HepG2 (cell line): ENCODE results near the gene FARSB. TPM values are rescaled to one million over a fixed set of nuclear protein-coding genes. Genes with fewer than 3 reads are reported as not detected.

Experiments used
- CENPX ChIP-seq: sonication (generic); formaldehyde crosslinking; IDR thresholded peaks from 2 replicates; pipeline ENCODE4 v1.9.0; 2021; ENCODE audit warnings: mild to moderate bottlenecking, missing genetic modification reagents, moderate library complexity
- FOXO1 ChIP-seq: sonication (generic); formaldehyde crosslinking; IDR thresholded peaks from 2 replicates; pipeline ENCODE4 v1.4.0; 2020; ENCODE audit warnings: missing genetic modification reagents
- HNF4A ChIP-seq: sonication (generic); formaldehyde crosslinking; IDR thresholded peaks from 2 replicates; pipeline ENCODE4 v1.4.0; 2020; ENCODE audit warnings: missing genetic modification reagents
- HOXA9 ChIP-seq: sonication (generic); formaldehyde crosslinking; IDR thresholded peaks from 2 replicates; pipeline ENCODE4 v1.8.1; 2022; ENCODE audit warnings: missing genetic modification reagents, mild to moderate bottlenecking, moderate library complexity, borderline replicate concordance
- JUNB ChIP-seq: sonication (generic); formaldehyde crosslinking; IDR thresholded peaks from 2 replicates; pipeline ENCODE4 v1.8.0; 2022; ENCODE audit warnings: missing genetic modification reagents, mild to moderate bottlenecking, borderline replicate concordance
- KAT8 ChIP-seq: IDR thresholded peaks from 2 replicates; pipeline ENCODE4 v1.6.1; 2016; ENCODE audit warnings: missing genetic modification reagents, missing compliant biosample characterization
- KLF16 ChIP-seq, 2 experiments: sonication (generic) in 1 of 2; formaldehyde crosslinking in 1 of 2; IDR thresholded peaks; 2 replicates each; pipeline versions ENCODE4 v1.6.1 to v1.8.0; 2016 to 2023; ENCODE audit warnings: missing genetic modification reagents in 2 of 2, missing compliant biosample characterization in 1 of 2
- MED8 ChIP-seq: sonication (generic); formaldehyde crosslinking; IDR thresholded peaks from 2 replicates; pipeline ENCODE4 v1.8.1; 2023; ENCODE audit warnings: mild to moderate bottlenecking, missing genetic modification reagents; ENCODE audit not compliant: insufficient replicate concordance
- NFE2L2 ChIP-seq: fragments of 150-350 bp; IDR thresholded peaks from 2 replicates; pipeline ENCODE4 v1.6.1; 2014; ENCODE audit warnings: low read length
- NR2C2 ChIP-seq: sonication (generic); formaldehyde crosslinking; IDR thresholded peaks from 2 replicates; pipeline ENCODE4 v1.4.0; 2020; ENCODE audit warnings: missing genetic modification reagents, mild to moderate bottlenecking, moderate library complexity, borderline replicate concordance
- SAP130 ChIP-seq: IDR thresholded peaks from 2 replicates; pipeline ENCODE4 v1.6.1; 2016; ENCODE audit warnings: low read depth
- SMYD3 ChIP-seq: sonication (generic); formaldehyde crosslinking; IDR thresholded peaks from 2 replicates; pipeline ENCODE4 v1.8.1; 2023; ENCODE audit warnings: mild to moderate bottlenecking, missing genetic modification reagents
- ZBTB3 ChIP-seq: sonication (generic); formaldehyde crosslinking; IDR thresholded peaks from 2 replicates; pipeline ENCODE4 v1.4.0; 2020; ENCODE audit warnings: low read depth, mild to moderate bottlenecking, moderate library complexity, missing genetic modification reagents, borderline replicate concordance
- ZC3H13 ChIP-seq: sonication (generic); formaldehyde crosslinking; IDR thresholded peaks from 2 replicates; pipeline ENCODE4 v1.8.1; 2023; ENCODE audit warnings: mild to moderate bottlenecking, missing genetic modification reagents, moderate library complexity
- ZFX ChIP-seq: sonication (generic); formaldehyde crosslinking; IDR thresholded peaks from 2 replicates; pipeline ENCODE4 v1.4.0; 2020; ENCODE audit warnings: mild to moderate bottlenecking, low read depth, missing genetic modification reagents, moderate library complexity
- ZNF207 ChIP-seq: fragments of 450-650 bp; IDR thresholded peaks from 2 replicates; pipeline ENCODE4 v1.6.1; 2016; ENCODE audit warnings: antibody characterized with exemption, borderline replicate concordance
- ZNF292 ChIP-seq: sonication (generic); formaldehyde crosslinking; IDR thresholded peaks from 2 replicates; pipeline ENCODE4 v1.8.1; 2022; ENCODE audit warnings: mild to moderate bottlenecking, low read depth, missing genetic modification reagents, borderline replicate concordance
- ZNF331 ChIP-seq: sonication (generic); formaldehyde crosslinking; IDR thresholded peaks from 2 replicates; pipeline ENCODE4 v1.4.0; 2020; ENCODE audit warnings: missing genetic modification reagents
- ZNF431 ChIP-seq: sonication (generic); formaldehyde crosslinking; IDR thresholded peaks from 2 replicates; pipeline ENCODE4 v1.9.0; 2022; ENCODE audit warnings: missing genetic modification reagents, low read depth, mild to moderate bottlenecking, borderline replicate concordance
- ZNF460 ChIP-seq: sonication (generic); formaldehyde crosslinking; IDR thresholded peaks from 2 replicates; pipeline ENCODE4 v1.5.1; 2020; ENCODE audit warnings: missing genetic modification reagents, mild to moderate bottlenecking, borderline replicate concordance
- ZNF543 ChIP-seq: sonication (generic); formaldehyde crosslinking; IDR thresholded peaks from 2 replicates; pipeline ENCODE4 v1.4.0; 2020; ENCODE audit warnings: mild to moderate bottlenecking, missing genetic modification reagents
- ZNF562 ChIP-seq: sonication (generic); formaldehyde crosslinking; IDR thresholded peaks from 2 replicates; pipeline ENCODE4 v1.8.0; 2022; ENCODE audit warnings: missing genetic modification reagents, borderline replicate concordance
- ZNF563 ChIP-seq: sonication (generic); formaldehyde crosslinking; IDR thresholded peaks from 2 replicates; pipeline ENCODE4 v1.8.0; 2022; ENCODE audit warnings: mild to moderate bottlenecking, moderate library complexity, missing genetic modification reagents
- ZNF572 ChIP-seq: sonication (generic); formaldehyde crosslinking; IDR thresholded peaks from 2 replicates; pipeline ENCODE4 v1.5.1; 2020; ENCODE audit warnings: mild to moderate bottlenecking, missing genetic modification reagents
- polyA plus RNA-seq, 8 experiments: library from polyadenylated mRNA; depleted of rRNA in 3 of 8; stranded (reverse) in 7 of 8; unstranded in 1 of 8; fragments of >200 nt; fragmentation: Illumina TruSeq in 4 of 8; extraction: Trizol in 4 of 8; gene quantifications; 2 replicates each; pipeline versions ENCODE4 v1.2.1 to v1.2.3, GENCODE V29; 2011 to 2016; ENCODE audit warnings: low read depth in 4 of 8, missing spikeins in 1 of 8, mixed read lengths in 1 of 8; ENCODE audit not compliant: insufficient read depth in 1 of 8
- total RNA-seq, 5 experiments: library from RNA; depleted of rRNA; stranded (reverse); fragments of >200 nt; fragmentation: Illumina TruSeq; extraction: Trizol; gene quantifications; 2 replicates each; pipeline ENCODE4 v1.2.3, GENCODE V29; 2016; ENCODE audit warnings: low read depth in 1 of 5
- TF ChIP-seq, protein P1 (sequence below): conservative IDR thresholded peaks from 2 replicates; pipeline ENCODE4 v1.6.1; 2018; ENCODE audit warnings: missing genetic modification reagents
- TF ChIP-seq, protein P2 (sequence below): IDR thresholded peaks from 2 replicates; pipeline ENCODE4 v1.6.1; 2016; ENCODE audit warnings: missing genetic modification reagents, missing compliant biosample characterization
- TF ChIP-seq, protein P3 (sequence below): sonication (generic); formaldehyde crosslinking; IDR thresholded peaks from 2 replicates; pipeline ENCODE4 v1.9.0; 2021; ENCODE audit warnings: missing genetic modification reagents, borderline replicate concordance

The FARSB gene
- total and polyA plus RNA-seq, 2 of the 13 experiments (the other 11 are each of a cell fraction or from before 2014, with no cell fraction given) = 23.3 to 45.9 TPM

DNA sequence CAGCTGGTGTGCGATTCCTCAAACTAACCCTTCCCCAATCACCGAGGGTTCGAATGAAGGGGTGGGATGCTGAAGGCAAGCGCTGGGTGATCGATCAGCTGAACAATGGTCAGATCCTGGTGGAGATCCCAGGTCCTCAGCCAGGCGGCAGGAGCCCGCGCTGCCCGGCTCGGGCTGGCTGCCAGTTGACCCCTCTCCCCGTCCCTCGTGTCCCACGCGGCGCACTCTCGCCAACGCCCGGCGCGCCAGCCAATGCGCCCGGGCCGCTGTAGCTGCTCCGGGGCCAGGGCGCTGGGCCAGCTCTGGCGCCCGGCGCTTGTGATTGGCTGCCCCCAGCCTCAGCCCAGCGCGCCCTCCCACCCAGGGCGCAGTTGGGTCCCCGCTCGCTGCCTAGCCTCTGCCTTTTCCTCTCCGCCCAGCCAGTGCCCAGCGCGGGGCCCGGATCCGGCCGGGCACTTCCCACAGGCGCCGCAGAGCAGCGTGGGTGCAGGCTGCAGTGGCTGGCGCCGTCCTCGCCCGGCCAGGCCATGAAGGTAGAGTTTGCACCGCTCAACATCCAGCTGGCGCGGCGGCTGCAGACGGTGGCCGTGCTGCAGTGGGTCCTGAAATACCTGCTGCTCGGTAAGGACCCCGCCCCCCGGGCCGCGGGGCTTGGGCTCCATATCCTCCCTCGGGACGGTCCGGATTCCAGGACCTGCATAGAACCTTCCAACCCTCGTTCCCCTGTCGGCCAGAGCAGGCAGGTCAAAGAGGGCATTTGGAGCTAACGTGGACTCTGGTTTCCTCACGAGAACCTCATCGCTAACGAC lies 15.6 kb upstream of the FARSB start, which contains the start of gene MOGAT1 (continued):
- peak; percentile 65; the same call in 1 of the 2 replicates for TF ChIP-seq SMYD3 (CRISPR knock-in tag)
- TF ChIP-seq ZC3H13 (CRISPR knock-in tag) = peak; percentile 23; the same call in 1 of the 2 replicates
- TF ChIP-seq, protein P1, sequence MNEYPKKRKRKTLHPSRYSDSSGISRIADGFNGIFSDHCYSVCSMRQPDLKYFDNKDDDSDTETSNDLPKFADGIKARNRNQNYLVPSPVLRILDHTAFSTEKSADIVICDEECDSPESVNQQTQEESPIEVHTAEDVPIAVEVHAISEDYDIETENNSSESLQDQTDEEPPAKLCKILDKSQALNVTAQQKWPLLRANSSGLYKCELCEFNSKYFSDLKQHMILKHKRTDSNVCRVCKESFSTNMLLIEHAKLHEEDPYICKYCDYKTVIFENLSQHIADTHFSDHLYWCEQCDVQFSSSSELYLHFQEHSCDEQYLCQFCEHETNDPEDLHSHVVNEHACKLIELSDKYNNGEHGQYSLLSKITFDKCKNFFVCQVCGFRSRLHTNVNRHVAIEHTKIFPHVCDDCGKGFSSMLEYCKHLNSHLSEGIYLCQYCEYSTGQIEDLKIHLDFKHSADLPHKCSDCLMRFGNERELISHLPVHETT = peak; percentile 78
- TF ChIP-seq ZNF563 (CRISPR knock-in tag) = peak; percentile 97
- TF ChIP-seq ZNF331 (CRISPR knock-in tag) = peak; percentile 88; the same call in 1 of the 2 replicates
- peak; percentile 94 for TF ChIP-seq ZBTB3 (CRISPR knock-in tag)
- TF ChIP-seq ZNF207 = no peak
- peak; percentile 84 for TF ChIP-seq MED8 (CRISPR knock-in tag)
- peak; percentile 76 for TF ChIP-seq KAT8 (CRISPR knock-in tag)
- TF ChIP-seq ZNF431 (CRISPR knock-in tag) = peak; percentile 78
- no peak for TF ChIP-seq FOXO1 (CRISPR knock-in tag)
- TF ChIP-seq, protein P2, sequence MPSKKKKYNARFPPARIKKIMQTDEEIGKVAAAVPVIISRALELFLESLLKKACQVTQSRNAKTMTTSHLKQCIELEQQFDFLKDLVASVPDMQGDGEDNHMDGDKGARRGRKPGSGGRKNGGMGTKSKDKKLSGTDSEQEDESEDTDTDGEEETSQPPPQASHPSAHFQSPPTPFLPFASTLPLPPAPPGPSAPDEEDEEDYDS (CRISPR knock-in tag) = peak; percentile 85
- TF ChIP-seq, protein P3, sequence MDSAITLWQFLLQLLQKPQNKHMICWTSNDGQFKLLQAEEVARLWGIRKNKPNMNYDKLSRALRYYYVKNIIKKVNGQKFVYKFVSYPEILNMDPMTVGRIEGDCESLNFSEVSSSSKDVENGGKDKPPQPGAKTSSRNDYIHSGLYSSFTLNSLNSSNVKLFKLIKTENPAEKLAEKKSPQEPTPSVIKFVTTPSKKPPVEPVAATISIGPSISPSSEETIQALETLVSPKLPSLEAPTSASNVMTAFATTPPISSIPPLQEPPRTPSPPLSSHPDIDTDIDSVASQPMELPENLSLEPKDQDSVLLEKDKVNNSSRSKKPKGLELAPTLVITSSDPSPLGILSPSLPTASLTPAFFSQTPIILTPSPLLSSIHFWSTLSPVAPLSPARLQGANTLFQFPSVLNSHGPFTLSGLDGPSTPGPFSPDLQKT (CRISPR knock-in tag) = no peak
- TF ChIP-seq SAP130 = peak; percentile 79
- no peak for TF ChIP-seq CENPX (CRISPR knock-in tag)
- TF ChIP-seq ZNF562 (CRISPR knock-in tag) = peak; percentile 74; the same call in 1 of the 2 replicates
- peak; percentile 10; the same call in 1 of the 2 replicates for TF ChIP-seq ZNF460 (CRISPR knock-in tag)
- TF ChIP-seq ZNF543 = peak; percentile 84
- TF ChIP-seq NR2C2 (CRISPR knock-in tag) = peak; percentile 74; the same call in 1 of the 2 replicates
- TF ChIP-seq HNF4A = no peak; the same call in 1 of the 2 replicates
- TF ChIP-seq ZNF292 (CRISPR knock-in tag) = peak; percentile 84
- peak; percentile 88 for TF ChIP-seq ZFX (CRISPR knock-in tag)
- no peak for TF ChIP-seq NFE2L2
- 0 out of 2 replicates have a peak, but pooled peaks have one; percentile 70 for TF ChIP-seq ZNF572 (CRISPR knock-in tag)
- TF ChIP-seq HOXA9 (CRISPR knock-in tag) = no peak
- TF ChIP-seq KLF16 (CRISPR knock-in tag; IDR thresholded peaks at IDR 0.05) = peak in 1 of 2 experiments; percentile 81; a peak in 3 of 4 replicates
- TF ChIP-seq JUNB (CRISPR knock-in tag) = no peak
